Astrocyte (in vitro differentiated cells and primary cell): Measurements from ENCODE around the gene MMP12.
A peak's percentile ranks its signal among the peaks of the same experiment; 100 is the strongest.

ENCODE experiments used
- CTCF ChIP-seq: IDR thresholded peaks from 2 replicates; pipeline ENCODE4 v1.5.1; 2011; ENCODE audit warnings: low read depth, mild to moderate bottlenecking, inconsistent platforms, low read length, moderate library complexity; ENCODE audit not compliant: insufficient read depth
- EZH2 ChIP-seq: IDR thresholded peaks from 2 replicates; pipeline ENCODE4 v1.6.1; 2012; ENCODE audit warnings: mild to moderate bottlenecking, low read length, inconsistent platforms; ENCODE audit not compliant: insufficient read depth

DNA sequence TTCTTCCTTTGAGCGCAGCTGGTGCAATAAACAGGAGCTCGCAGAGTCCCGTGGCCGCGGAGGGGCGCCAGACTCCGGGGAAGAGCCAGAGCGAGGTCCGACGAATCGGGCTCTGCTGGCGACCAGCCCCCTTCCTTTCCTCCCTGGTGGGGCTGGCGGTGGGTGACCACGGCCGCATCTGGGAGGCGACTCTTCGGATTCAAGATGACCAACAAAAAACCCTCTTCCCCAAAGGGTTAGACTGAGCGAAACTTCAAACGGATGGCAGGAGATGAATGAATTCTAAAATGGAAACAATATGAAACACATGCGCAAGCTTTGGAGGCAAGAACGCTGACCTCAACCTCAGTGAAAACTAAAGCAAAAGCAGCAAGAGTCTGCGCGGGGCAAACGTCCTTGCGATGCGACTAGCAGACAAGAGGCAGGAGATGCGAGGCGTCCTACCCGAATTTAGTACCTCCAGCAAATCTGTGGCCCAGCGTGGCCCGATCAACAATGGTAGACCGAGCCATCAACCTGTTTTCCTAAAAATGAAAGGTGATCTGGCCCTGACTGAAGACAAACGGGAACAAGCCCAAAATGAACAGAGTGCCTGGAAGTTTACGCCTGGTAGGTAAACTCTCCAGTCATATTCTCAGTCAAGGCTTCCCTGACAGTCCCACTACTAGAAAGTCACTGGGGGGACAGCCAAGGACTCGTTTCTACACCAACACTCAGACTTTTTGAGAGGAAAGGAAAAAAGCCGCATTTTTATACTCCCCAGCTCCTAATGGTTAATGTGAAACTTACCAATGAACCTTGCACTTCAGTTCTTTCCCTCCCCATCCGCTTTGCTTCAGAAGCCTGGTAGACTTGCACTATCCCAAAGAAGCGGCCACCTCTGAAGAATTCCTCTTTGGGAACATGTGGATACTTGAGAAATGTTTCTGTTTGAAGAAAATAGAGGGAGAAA is 43.0 kb downstream of the MMP12 start:
- peak; percentile 24 for TF ChIP-seq CTCF
- TF ChIP-seq EZH2: no peak
